Naive thymus-derived CD4-positive, alpha-beta T cell (primary cell): Measurements from ENCODE around the gene JAML. TPM values are rescaled to one million over a fixed set of nuclear protein-coding genes. Genes with fewer than 3 reads are reported as not detected.

ENCODE experiments used
- ATAC-seq: fragments of 150-1000 bp; cut with Tn5 transposase; 2 replicates; pipeline ENCODE4 v1.10.0; 2021; ENCODE audit warnings: mild to moderate bottlenecking, moderate library complexity
- CTCF ChIA-PET: fragments of 350-600 bp; sonication (Branson Sonifier 250); formaldehyde crosslinking; loops from one replicate; lab custom pipeline; 2021; ENCODE audit warnings: antibody characterized with exemption; lab: Charles Lee
- POLR2A ChIA-PET: fragments of 350-600 bp; sonication (Branson Sonifier 250); formaldehyde crosslinking; loops from one replicate; lab custom pipeline; 2021; ENCODE audit warnings: antibody characterized with exemption, inconsistent platforms; lab: Charles Lee
- DNase-seq, 9 donors: peaks; one replicate each; pipeline versions ENCODE4 v3.0.0 to v3.0.0-alpha.2; 2020 to 2022; ENCODE audit warnings: mixed read lengths in 1 of 9
- H3K27ac ChIP-seq: one replicate; pipeline ENCODE4 v1.7.0; 2013; ENCODE audit warnings: mild to moderate bottlenecking, low read depth, low read length, moderate library complexity
- H3K27me3 ChIP-seq, 2 donors: one replicate each; pipeline ENCODE4 v1.7.0; 2013; ENCODE audit warnings: low read length in 2 of 2, mild to moderate bottlenecking in 2 of 2, moderate library complexity in 2 of 2; ENCODE audit not compliant: control insufficient read depth in 2 of 2, insufficient read depth in 2 of 2
- H3K36me3 ChIP-seq, 3 experiments: 1 replicate in 2 of 3; 2 replicates in 1 of 3; pipeline ENCODE4 v1.7.0; 2013; ENCODE audit warnings: low read length in 3 of 3, mild to moderate bottlenecking in 3 of 3, moderate library complexity in 1 of 3; ENCODE audit not compliant: insufficient read depth in 3 of 3, control insufficient read depth in 2 of 3
- H3K4me1 ChIP-seq, 2 donors: one replicate each; pipeline ENCODE4 v1.7.0; 2013; ENCODE audit warnings: low read length in 2 of 2, mild to moderate bottlenecking in 2 of 2, moderate library complexity in 1 of 2; ENCODE audit not compliant: control insufficient read depth in 2 of 2, insufficient read depth in 2 of 2
- H3K4me3 ChIP-seq: 2 replicates; pipeline ENCODE4 v1.7.0; 2013; ENCODE audit warnings: mild to moderate bottlenecking, low read length
- H3K9me3 ChIP-seq, 3 experiments: 1 replicate in 2 of 3; 2 replicates in 1 of 3; pipeline ENCODE4 v1.7.0; 2013; ENCODE audit warnings: low read length in 3 of 3; ENCODE audit not compliant: control insufficient read depth in 2 of 3
- H3K27ac Mint-ChIP-seq, 9 donors: one replicate each; pipeline ENCODE4 v1.8.0; 2020 to 2022; ENCODE audit warnings: mixed read lengths in 9 of 9, mild to moderate bottlenecking in 8 of 9, moderate library complexity in 5 of 9, inconsistent platforms in 2 of 9
- H3K27me3 Mint-ChIP-seq, 5 donors: one replicate each; pipeline ENCODE4 v1.8.0; 2021 to 2022; ENCODE audit warnings: mixed read lengths in 5 of 5, mild to moderate bottlenecking in 1 of 5
- H3K36me3 Mint-ChIP-seq, 5 donors: one replicate each; pipeline ENCODE4 v1.8.0; 2020 to 2022; ENCODE audit warnings: mixed read lengths in 5 of 5, mild to moderate bottlenecking in 3 of 5, inconsistent platforms in 1 of 5
- H3K4me1 Mint-ChIP-seq, 7 donors: one replicate each; pipeline ENCODE4 v1.8.0; 2020 to 2022; ENCODE audit warnings: mixed read lengths in 7 of 7, mild to moderate bottlenecking in 3 of 7, inconsistent platforms in 1 of 7
- H3K4me3 Mint-ChIP-seq, 10 donors: one replicate each; pipeline ENCODE4 v1.8.0; 2020 to 2022; ENCODE audit warnings: mild to moderate bottlenecking in 10 of 10, mixed read lengths in 10 of 10, moderate library complexity in 6 of 10, inconsistent platforms in 2 of 10
- H3K9me3 Mint-ChIP-seq, 11 donors: one replicate each; pipeline ENCODE4 v1.8.0; 2020 to 2022; ENCODE audit warnings: mixed read lengths in 11 of 11, mild to moderate bottlenecking in 4 of 11, inconsistent platforms in 1 of 11, moderate library complexity in 1 of 11
- intact Hi-C, 2 donors: fragments of 100-400 bp; cut with micrococcal nuclease; formaldehyde crosslinking; loops; one replicate each; pipeline ENCODE4 v1.15.1; 2023
- polyA plus RNA-seq, 2 donors: library from polyadenylated mRNA; unstranded; fragments of 300-500 nt; fragmentation: Illumina TruSeq; gene quantifications; one replicate each; pipeline ENCODE4 v1.2.3, GENCODE V29; 2021
- total RNA-seq, 6 experiments: library from RNA in 5 of 6; stranded (reverse) in 5 of 6; gene quantifications; 1 replicate in 5 of 6; 2 replicates in 1 of 6; pipeline ENCODE4 v1.2.3 and lab custom pipeline; 2021 to 2026

Gene JAML
- total and polyA plus RNA-seq, 7 experiments from 2014 or later: 64.3 to 195 (median 118) TPM

DNA sequence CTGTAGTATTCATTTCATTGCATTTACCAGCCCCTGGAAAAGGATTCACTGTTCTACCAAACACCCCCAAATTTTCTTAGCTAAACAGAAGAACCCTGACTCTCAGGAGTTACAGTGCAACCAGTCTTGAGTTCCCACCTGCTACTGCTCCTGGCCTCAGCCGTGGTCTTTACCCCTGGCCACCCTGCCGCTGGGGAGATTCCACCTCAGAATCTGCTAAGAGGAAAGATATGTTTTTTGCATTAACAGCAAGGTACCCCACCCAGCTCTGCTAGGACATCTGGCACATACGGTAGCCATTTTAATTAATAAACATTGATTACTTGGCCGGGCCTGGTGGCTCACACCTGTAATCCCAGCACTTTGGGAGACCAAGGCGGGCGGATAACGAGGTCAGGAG lies 9.0 kb downstream of the JAML start:
- peaks cover 55 to 80% of the 10 kb centered on the region in 2 donors for H3K4me1 ChIP-seq
- no peaks in the 10 kb centered on the region for H3K9me3 ChIP-seq
- peak overlapping the region in 5 of 9 donors; percentile 60 to 96 (median 90) for H3K27ac Mint-ChIP-seq
- H3K9me3 Mint-ChIP-seq: no peaks in the 10 kb centered on the region
- ChIA-PET POLR2A (interaction anchor here (0.6 to 7.5 kb wide), 11 partner anchors 10 to 126 kb away, joined by 3 to 64 read pairs (median 4); partner anchors contain the start of genes CD3D, JAML and MPZL3), CTCF (interaction anchor here (0.7 to 4.6 kb wide), 6 partner anchors 10 to 45 kb away, joined by 3 to 25 read pairs (median 6); partner anchors contain the start of gene JAML)
- no peak for DNase-seq
- H3K27me3 Mint-ChIP-seq: no peaks in the 10 kb centered on the region
- H3K4me3 ChIP-seq: no peak overlapping the region
- H3K4me1 Mint-ChIP-seq: peaks cover 75 to 94% (median 91%) of the 10 kb centered on the region in 7 donors
- H3K36me3 ChIP-seq: peaks cover 6 to 22% (median 11%) of the 10 kb centered on the region in 3 experiments
- H3K27me3 ChIP-seq: no peaks in the 10 kb centered on the region
- H3K4me3 Mint-ChIP-seq: peak overlapping the region in 9 of 10 donors; percentile 62 to 83 (median 70)
- H3K27ac ChIP-seq: peak overlapping the region; percentile 40
- intact Hi-C loops: loop anchor here (1.0 to 5.0 kb wide), 3 partner anchors 9 to 67 kb away; no protein-coding TSS in a partner anchor
- ATAC-seq: no peak
- peaks cover 15 to 47% (median 33%) of the 10 kb centered on the region in 5 donors for H3K36me3 Mint-ChIP-seq

- no peaks in the 10 kb centered on the region for H3K27me3 Mint-ChIP-seq
- H3K4me1 Mint-ChIP-seq: peaks cover 75 to 92% (median 86%) of the 10 kb centered on the region in 7 donors
- H3K36me3 Mint-ChIP-seq: peaks cover 15 to 52% (median 38%) of the 10 kb centered on the region in 5 donors
- Histone ChIP-seq H3K4me3 (no peak overlapping the region), H3K27me3 (no peaks in the 10 kb centered on the region), H3K36me3 (peaks cover 6 to 27% (median 15%) of the 10 kb centered on the region in 3 experiments), H3K9me3 (no peaks in the 10 kb centered on the region), H3K27ac (peak overlapping the region; percentile 40), H3K4me1 (peaks cover 50 to 75% of the 10 kb centered on the region in 2 donors)
- H3K27ac Mint-ChIP-seq: peak overlapping the region in 7 of 9 donors; percentile 44 to 96 (median 84)
- peak overlapping the region in 9 of 10 donors; percentile 62 to 87 (median 73) for H3K4me3 Mint-ChIP-seq
- DNase-seq (peak in 2 of 9 donors; percentile 28 to 34), ATAC-seq (no peak)
- POLR2A ChIA-PET: interaction anchor here (0.6 to 7.5 kb wide), 10 partner anchors 9 to 271 kb away, joined by 3 to 64 read pairs (median 6); partner anchors contain the start of genes CD3G, JAML, MPZL3 and UBE4A
- intact Hi-C loops: loop anchor here in 1 of 2 donors (1.0 to 5.0 kb wide), 2 partner anchors 9 to 67 kb away; no protein-coding TSS in a partner anchor
- no peaks in the 10 kb centered on the region for H3K9me3 Mint-ChIP-seq
- CTCF ChIA-PET: interaction anchor here (1.0 to 4.7 kb wide), 7 partner anchors 10 to 80 kb away, joined by 3 to 25 read pairs (median 6); partner anchors contain the start of genes JAML and MPZL3
Measured at GRCh38 chr11:118215262-118215661, 9.5 kb downstream of the JAML start.

DNA sequence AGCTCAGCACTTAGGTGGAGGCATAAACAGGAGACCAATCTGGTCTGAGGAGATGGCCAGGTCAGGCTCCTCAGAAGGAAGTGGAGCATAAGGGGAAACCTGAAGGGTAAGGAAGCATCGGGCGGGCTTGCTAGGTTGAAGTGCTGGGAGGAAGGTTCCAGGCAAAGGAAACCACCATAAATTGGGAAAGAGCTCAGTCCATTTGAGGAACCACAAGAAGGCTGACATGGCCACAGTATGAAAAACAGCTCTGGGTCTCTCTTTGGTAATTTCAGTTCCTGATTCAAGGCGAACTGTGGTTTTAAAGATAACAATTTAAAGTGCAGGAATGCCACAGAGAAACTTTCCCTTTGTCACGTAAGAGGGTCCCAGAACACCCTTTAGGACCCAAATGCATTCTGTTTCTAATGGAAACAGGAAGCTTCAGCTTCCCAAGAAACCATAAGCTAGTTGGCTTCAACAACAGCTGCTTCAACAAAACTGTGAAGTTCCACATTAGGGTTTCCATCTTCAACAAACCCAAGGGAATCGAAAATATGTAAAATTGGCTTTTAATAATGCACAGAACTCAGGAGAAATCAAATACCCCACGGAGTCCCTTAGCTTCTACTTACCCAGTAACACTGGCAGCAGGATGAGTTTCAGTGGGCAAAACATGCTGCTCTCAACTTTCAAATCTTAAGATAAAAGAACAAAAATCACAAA lies 10.4 kb downstream of the JAML start:
- peaks cover 6 to 29% (median 15%) of the 10 kb centered on the region in 3 experiments for H3K36me3 ChIP-seq
- H3K4me3 ChIP-seq: no peak overlapping the region
- no peak overlapping the region for H3K27ac ChIP-seq
- intact Hi-C loops: no loop called here
- Mint-ChIP-seq H3K27me3 (no peaks in the 10 kb centered on the region), H3K27ac (peak overlapping the region in 7 of 9 donors; percentile 59 to 96 (median 84)), H3K4me1 (peaks cover 70 to 87% (median 77%) of the 10 kb centered on the region in 7 donors), H3K4me3 (peak overlapping the region in 8 of 10 donors; percentile 62 to 87 (median 76)), H3K9me3 (no peaks in the 10 kb centered on the region), H3K36me3 (peaks cover 13 to 49% (median 35%) of the 10 kb centered on the region in 5 donors)
- CTCF ChIA-PET: interaction anchor here (0.8 to 4.7 kb wide), 10 partner anchors 9 to 81 kb away, joined by 3 to 25 read pairs (median 4); partner anchors contain the start of genes JAML and MPZL3
- no peaks in the 10 kb centered on the region for H3K9me3 ChIP-seq
- H3K4me1 ChIP-seq: peaks cover 44 to 66% of the 10 kb centered on the region in 2 donors
- DNase-seq (no peak), ATAC-seq (peak; percentile 61)
- POLR2A ChIA-PET: interaction anchor here (0.8 to 7.5 kb wide), 10 partner anchors 8 to 145 kb away, joined by 3 to 64 read pairs (median 4); partner anchors contain the start of genes CD3G, JAML, MPZL3 and UBE4A
- H3K27me3 ChIP-seq: no peaks in the 10 kb centered on the region

DNA sequence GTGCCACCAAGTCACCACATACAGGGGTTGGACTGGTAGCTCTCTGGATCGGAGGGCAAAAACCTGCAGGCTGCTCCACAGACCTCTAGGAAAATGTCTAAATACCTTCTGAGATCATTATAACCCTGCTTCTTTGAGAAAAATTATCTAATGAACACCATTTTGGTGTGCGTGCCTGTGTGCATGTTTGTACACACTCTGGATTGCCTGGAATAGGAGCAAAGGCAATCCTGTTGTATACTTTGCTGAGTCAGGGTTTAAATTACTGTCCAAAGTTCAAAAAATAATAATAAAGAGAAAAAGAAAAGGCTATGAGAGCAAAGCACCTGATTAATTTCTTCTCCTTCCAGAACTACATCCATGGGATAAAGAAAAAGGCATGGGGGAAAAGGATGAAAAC lies 11.0 kb downstream of the JAML start:
- Histone ChIP-seq H3K9me3 (no peaks in the 10 kb centered on the region), H3K36me3 (peaks cover 6 to 35% (median 15%) of the 10 kb centered on the region in 3 experiments), H3K4me1 (peaks cover 42 to 62% of the 10 kb centered on the region in 2 donors), H3K27ac (peak overlapping the region; percentile 16), H3K4me3 (no peak overlapping the region), H3K27me3 (no peaks in the 10 kb centered on the region)
- ATAC-seq (no peak), DNase-seq (no peak)
- no peaks in the 10 kb centered on the region for H3K9me3 Mint-ChIP-seq
- peaks cover 13 to 49% (median 40%) of the 10 kb centered on the region in 5 donors for H3K36me3 Mint-ChIP-seq
- POLR2A ChIA-PET: interaction anchor here (0.7 to 7.5 kb wide), 7 partner anchors 8 to 131 kb away, joined by 3 to 64 read pairs (median 5); partner anchors contain the start of genes CD3G, JAML and MPZL3
- peaks cover 64 to 87% (median 74%) of the 10 kb centered on the region in 7 donors for H3K4me1 Mint-ChIP-seq
- CTCF ChIA-PET: interaction anchor here (0.9 to 4.7 kb wide), 8 partner anchors 8 to 82 kb away, joined by 3 to 25 read pairs (median 6); partner anchors contain the start of gene JAML
- peak overlapping the region in 7 of 10 donors; percentile 37 to 83 (median 67) for H3K4me3 Mint-ChIP-seq
- H3K27ac Mint-ChIP-seq: peak overlapping the region in 7 of 9 donors; percentile 60 to 96 (median 83)
- no peaks in the 10 kb centered on the region for H3K27me3 Mint-ChIP-seq
- intact Hi-C loops: no loop called here

DNA sequence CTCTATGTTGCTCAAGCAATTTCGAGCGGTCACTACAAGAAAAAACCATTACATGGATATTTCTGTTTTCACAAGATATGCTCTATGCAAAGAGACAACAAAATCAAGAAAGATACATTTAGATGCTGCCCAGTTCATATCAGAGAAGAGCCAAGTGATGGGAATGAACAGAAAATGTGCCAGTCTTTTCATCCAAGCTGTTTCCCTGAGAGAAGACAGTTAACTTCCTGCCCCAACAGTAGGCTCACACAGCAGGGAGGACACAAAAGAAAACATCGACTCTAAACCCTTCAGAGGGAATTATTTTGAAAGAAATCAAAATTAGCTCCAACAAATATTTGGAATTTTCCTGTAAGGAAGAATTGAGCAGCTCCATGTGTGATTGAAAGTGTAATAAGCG lies 11.6 kb downstream of the JAML start:
- no peaks in the 10 kb centered on the region for H3K9me3 ChIP-seq
- intact Hi-C loops: no loop called here

More for the DNA sequence above, 11.6 kb downstream of the JAML start:
- Mint-ChIP-seq H3K27ac (peak overlapping the region in 7 of 9 donors; percentile 60 to 96 (median 83)), H3K27me3 (no peaks in the 10 kb centered on the region), H3K9me3 (no peaks in the 10 kb centered on the region), H3K36me3 (peaks cover 13 to 50% (median 40%) of the 10 kb centered on the region in 5 donors), H3K4me1 (peaks cover 58 to 85% (median 69%) of the 10 kb centered on the region in 7 donors), H3K4me3 (peak overlapping the region in 7 of 10 donors; percentile 12 to 80 (median 61))
- Histone ChIP-seq H3K27ac (peak overlapping the region; percentile 16), H3K4me3 (no peak overlapping the region), H3K27me3 (no peaks in the 10 kb centered on the region), H3K36me3 (peaks cover 6 to 36% (median 15%) of the 10 kb centered on the region in 3 experiments), H3K4me1 (peaks cover 37 to 60% of the 10 kb centered on the region in 2 donors)
- no peak for DNase-seq
- POLR2A ChIA-PET: interaction anchor here (0.7 to 7.5 kb wide), 4 partner anchors 9 to 132 kb away, joined by 3 to 64 read pairs (median 4); partner anchors contain the start of genes CD3G and JAML
- CTCF ChIA-PET: interaction anchor here (0.9 to 4.7 kb wide), 5 partner anchors 12 to 82 kb away, joined by 3 to 25 read pairs (median 13); partner anchors contain the start of gene JAML
- ATAC-seq: no peak
